HS-5 (cell line): ENCODE measurements around the gene FCRL4.
"Not testable (repeated sequence)": the region's sequence is repeated elsewhere in the genome, so short reads cannot be mapped to it uniquely, and the experiment has no call there.

Source experiments
- DNase-seq: peaks from one replicate; pipeline ENCODE4 v3.0.0-alpha.2; 2012; ENCODE audit warnings: low read depth

FCRL4 gene

DNA sequence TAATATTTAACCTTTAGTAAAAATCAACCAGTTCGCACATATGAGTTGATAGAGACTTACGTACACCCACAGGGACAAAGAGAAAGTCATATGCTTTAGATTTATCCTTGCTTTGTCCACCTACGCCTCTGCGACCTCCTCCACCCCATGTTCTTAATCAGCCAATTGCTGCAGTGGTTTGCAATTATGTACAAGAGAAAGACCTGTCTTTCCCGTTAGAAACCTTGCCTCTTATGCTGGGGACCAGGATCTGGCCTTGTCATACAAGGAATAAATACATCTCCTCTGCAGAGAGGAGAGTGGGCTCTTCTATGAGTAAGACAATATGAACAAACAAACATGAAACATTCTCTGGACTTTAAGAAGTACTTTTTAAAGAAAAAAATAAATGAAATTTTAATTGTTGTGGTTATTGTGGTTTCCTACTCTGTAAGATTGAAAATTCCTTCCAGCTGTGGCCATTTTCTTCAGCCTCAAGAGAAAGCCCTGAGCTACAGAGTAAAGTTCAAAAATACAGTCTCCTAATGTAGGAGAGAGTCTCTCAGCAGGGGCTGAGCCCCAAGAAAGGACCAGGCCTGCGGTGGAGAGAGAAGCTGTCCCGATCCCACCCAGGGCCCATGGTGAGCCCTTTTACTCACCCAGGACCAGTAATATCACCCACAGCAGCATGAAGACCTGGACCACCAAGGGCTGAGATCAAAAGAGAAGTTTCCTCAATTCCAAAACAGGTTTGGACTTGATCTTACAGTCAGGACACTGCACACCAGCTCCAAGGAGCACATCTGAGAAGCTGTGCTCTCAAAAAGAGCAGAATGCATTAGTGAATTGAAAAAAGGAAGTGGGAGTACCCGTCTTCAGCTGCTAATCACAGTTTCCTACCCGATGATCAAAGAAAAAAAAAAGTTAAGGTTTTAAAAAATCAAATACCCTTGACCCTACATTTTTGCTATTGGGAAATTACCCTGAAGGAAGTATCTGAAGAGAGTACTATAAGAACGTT lies 45.9 kb downstream of the FCRL4 start, which contains the start of gene FCRL5:
Gene FCRL5, minus strand, starts transcription at position 822 of the 1,000 bp plus-strand sequence. Its CDS starts 153 bp downstream, at position 669.
- DNase-seq, result no peak

DNA sequence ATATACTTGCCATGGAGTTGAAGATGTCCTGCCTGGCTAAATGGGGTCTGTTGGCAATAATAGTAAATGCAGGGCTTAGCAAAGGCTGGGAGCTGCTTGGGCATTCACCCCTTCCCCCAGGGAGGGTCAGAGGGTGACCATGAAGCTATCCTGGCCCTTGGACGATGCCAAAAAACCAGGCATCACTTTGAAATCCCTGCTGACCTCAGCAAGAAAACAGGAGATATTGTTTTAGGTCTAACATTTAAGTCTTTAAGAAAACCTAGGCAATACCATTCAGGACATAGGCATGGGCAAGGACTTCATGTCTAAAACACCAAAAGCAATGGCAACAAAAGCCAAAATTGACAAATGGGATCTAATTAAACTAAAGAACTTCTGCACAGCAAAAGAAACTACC lies 49.8 kb downstream of the FCRL4 start:
- DNase-seq, result not testable (repeated sequence)

DNA sequence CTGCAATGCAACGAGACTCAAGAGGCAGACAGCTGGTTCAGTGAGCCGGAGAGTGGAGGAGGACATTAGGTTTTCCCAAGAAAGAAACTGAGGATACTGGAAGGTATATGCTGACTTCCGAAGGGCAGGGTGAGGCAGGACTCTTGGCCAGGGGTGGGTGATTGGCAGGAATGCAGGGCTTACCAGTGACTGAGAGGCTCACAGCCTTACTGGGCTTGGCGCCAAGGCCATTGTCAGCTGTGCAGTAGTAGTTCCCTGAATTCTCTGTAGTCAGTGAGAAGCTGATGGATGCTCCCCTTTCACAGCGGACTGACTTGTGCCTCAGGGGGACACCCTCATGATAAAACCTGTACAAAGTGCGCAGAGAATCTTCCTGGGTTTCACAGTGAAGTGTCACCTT lies 55.2 kb downstream of the FCRL4 start:
- DNase-seq, result no peak

DNA sequence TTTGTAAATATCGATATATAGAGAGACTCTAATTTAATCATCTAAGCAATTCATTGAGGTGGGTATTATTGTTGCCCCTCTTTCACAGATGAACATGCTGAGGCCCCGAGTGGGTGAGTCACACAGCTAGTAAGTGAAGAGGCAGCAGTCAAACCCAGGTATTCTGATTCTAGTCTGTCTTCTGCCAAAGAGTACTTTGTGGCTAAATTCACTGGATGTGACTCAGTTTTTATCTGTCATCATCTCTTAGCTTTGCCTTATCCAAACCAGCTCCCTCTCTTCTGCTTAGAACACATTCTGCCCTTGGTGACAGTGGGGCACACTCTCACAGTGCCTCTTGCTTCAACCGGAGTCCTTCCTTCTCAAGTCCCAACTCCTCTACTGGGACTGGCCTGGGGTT lies 57.0 kb downstream of the FCRL4 start:
- no peak for DNase-seq

DNA sequence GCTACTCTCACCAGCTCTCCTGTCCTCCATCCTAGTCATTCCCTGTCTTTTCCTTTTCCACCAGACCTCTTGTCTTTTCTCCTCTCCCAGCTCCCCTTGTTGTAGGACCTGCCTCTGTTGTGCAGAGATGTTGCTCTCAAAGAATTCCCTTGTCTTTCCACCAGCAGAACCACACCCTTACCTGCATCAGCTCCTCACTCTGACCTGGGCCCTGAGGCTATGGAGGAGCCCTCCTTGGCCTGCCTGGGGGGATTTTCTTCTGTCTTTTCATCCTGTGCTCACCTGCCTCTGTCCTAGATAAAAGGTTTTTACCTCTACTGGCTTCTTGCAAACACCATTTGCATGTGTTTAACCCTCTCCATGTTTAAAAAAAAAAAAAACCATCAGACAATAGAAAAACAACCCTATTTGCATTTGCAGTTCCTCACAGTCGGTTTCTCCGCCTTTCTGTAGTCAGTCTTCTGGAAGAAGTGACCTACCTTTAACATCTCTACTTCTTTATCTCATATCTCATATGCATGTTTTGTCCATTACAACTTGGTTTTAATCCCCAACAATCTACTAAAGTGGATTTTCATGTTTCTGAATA lies 57.6 kb downstream of the FCRL4 start:
- DNase-seq, result no peak

DNA sequence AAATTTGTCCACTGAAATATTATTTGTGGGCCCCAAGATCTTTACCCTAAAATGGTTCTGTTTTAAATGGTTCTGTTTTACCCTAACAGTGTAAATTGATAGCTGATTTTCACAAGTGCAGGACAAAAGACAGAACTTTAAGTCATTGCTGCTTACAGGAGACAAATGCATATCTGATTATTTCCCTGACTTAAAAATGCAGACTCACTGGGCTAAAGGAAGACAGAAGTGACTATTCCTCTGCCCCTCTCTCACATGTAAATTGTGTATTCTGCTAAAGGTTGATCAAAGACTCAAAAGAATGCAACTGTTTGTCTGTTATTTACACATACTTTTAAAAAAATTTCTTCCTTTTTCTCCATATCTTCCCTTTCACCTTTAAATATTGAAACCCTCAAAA lies 58.3 kb downstream of the FCRL4 start:
- DNase-seq, result no peak

DNA sequence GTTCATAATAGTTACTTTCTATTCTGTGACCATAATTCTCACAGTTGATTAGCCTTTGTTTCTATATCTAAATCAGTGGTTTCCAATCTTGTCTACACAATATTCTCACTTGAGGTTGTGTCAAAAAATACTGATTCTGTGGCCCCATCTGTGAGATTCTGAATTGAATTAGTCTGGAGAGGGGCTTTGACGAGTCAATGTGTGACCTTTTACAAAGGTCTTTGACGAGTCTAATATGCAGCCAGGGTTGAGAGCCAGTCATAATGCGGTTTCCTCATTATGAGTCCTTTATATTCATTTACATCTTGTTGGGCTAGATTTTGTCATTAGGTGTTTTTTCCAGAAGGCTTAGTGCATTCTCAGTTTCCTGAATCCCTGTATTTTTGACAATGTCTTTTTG lies 65.3 kb downstream of the FCRL4 start:
- no peak for DNase-seq

DNA sequence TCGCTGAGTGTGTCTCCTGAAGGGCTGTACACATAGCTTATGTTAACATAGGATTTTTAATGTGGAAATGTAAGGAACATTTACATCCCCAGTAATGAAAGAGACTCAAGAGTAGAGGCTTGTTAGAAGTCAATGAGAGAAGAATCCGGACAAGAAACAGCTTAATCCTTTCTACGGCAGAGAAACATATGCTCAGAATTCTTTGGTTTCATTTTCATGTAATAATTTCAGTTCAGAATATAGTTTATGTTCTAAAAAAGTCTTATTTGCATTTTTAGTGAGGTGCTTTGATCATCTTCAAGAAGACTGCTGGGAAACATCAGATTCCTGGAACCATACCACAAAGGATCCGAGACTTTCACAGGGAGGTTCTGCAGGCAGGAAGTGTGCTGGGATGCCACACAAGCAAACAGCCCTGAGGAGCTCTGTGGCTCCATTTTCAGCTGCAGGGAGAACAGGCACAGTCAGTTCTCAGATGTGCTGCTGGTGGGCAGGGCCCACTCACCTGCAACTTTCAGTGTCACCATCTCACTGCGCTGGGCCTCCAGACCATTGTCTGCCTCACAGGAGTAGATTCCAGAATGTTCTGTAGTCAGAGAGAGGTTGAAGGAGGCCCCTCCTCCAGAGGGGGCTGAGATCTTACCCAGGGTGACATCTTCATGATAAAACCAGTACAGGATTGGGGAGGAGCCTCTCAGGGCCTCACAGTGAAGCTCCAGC lies 74.0 kb downstream of the FCRL4 start:
- no peak for DNase-seq
